ENCODE results near the gene CLCF1.
A peak's percentile ranks its signal among the peaks of the same experiment; 100 is the strongest.

The CLCF1 gene

GRCh38 chr11:67349036-67349435 lies 24.4 kb downstream of the CLCF1 start:
- Histone ChIP-seq H3K4me1 (ENCODE audit: control insufficient read depth in 1 of 2, insufficient read depth in 2 of 2, low read length in 2 of 2) (peaks cover 11 to 13% of the 10 kb centered on the region in 2 donors), H3K27ac (ENCODE audit: low read length) (no peak overlapping the region), H3K9me3 (ENCODE audit: control insufficient read depth in 1 of 2, low read length in 2 of 2) (no peaks in the 10 kb centered on the region), H3K27me3 (ENCODE audit: low read depth, low read length) (no peaks in the 10 kb centered on the region), H3K4me3 (ENCODE audit: low read depth in 1 of 2, low read length in 2 of 2) (no peak overlapping the region), H3K36me3 (ENCODE audit: control insufficient read depth in 1 of 2, insufficient read depth in 2 of 2, low read length in 2 of 2) (peaks cover 3 to 8% of the 10 kb centered on the region in 2 donors)

GRCh38 chr11:67347964-67348749 lies 25.2 kb downstream of the CLCF1 start:
- no peak overlapping the region for H3K4me3 ChIP-seq (ENCODE audit: low read depth in 1 of 2, low read length in 2 of 2)
- H3K4me1 ChIP-seq (ENCODE audit: control insufficient read depth in 1 of 2, insufficient read depth in 2 of 2, low read length in 2 of 2): peaks cover 10% of the 10 kb centered on the region in 2 donors
- H3K36me3 ChIP-seq (ENCODE audit: control insufficient read depth in 1 of 2, insufficient read depth in 2 of 2, low read length in 2 of 2): peaks cover 3% of the 10 kb centered on the region in 2 donors
- no peaks in the 10 kb centered on the region for H3K27me3 ChIP-seq (ENCODE audit: low read depth, low read length)
- no peaks in the 10 kb centered on the region for H3K9me3 ChIP-seq (ENCODE audit: control insufficient read depth in 1 of 2, low read length in 2 of 2)
- no peak overlapping the region for H3K27ac ChIP-seq (ENCODE audit: low read length)

DNA sequence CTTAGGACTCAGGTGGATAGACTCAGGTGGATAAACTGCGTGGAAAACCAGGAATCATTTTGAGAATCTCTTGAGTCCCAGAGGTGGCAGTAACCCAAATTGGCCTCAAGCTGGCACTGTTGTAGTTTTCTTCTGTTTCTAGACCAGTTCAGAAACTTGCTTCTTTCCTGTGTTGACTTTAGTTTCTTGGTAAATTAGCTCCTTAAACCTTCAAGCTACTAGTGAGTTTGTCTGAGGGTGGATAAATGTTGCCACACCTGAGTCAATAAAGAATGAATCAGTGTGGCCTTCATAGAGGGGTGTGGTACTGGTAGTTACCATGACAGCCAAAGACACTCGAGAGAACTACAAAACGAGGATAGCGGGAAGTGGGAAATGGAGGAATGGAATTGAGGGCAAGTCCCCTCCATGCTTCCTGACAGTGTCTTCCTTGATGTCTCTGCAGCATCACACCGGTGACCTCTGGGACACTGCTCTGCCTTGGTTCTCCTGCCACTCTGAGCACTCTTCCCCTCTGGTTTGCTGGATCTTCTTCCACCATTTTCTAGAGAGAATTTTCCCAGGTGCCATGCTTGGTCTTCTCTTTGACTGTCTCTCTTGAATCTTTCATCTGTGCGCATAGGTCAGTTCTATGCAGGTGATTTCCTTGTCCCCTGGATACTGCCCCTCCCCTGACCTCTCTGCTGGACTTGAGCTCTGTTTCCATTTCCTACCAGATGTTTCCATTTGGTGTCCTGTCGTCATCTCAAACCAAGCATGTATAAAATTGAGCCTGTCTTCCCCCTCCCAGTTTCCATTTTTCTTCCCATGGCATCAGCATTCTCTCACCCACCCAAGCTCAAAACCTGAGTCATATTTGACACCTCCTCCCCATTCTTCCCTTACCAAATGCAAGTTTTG lies 27.2 kb downstream of the CLCF1 start:
- Histone ChIP-seq H3K36me3 (ENCODE audit: control insufficient read depth in 1 of 2, insufficient read depth in 2 of 2, low read length in 2 of 2) (no peaks in the 10 kb centered on the region), H3K27me3 (ENCODE audit: low read depth, low read length) (no peaks in the 10 kb centered on the region), H3K4me3 (ENCODE audit: low read depth in 1 of 2, low read length in 2 of 2) (no peak overlapping the region), H3K27ac (ENCODE audit: low read length) (peak overlapping the region; percentile 46), H3K4me1 (ENCODE audit: control insufficient read depth in 1 of 2, insufficient read depth in 2 of 2, low read length in 2 of 2) (peaks cover 0 to 5% of the 10 kb centered on the region in 2 donors), H3K9me3 (ENCODE audit: control insufficient read depth in 1 of 2, low read length in 2 of 2) (no peaks in the 10 kb centered on the region)

DNA sequence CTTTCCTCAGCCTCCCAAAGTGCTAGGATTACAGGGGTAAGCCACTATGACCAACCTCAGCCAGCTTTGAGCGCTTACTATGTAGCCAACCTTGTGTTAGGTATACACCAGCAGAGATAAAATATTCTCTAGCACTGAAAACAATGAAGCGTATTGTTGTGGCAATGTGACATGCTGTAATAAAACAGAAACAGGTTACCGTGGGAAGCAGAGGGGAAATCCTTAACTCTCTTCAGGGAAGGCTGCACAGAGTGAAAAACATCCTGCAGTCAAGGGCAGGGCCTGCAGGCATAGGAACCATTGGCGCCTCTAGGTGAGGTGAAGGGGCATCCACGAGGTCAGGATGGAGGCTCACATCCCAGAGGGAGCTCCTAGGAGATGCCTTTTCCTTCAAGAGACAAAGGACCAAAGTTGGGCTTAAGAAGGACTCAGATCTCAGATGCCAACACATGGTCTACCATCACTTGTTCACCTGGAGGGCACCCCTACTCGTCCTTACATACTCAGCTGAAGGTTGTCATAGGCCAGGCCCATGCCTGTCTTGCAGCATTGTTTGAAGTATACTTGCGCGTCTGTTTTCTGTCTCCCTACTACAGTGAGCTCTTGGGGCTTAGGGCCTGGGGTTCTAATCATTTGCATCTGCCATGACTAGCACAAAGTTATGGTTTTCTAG lies 28.0 kb downstream of the CLCF1 start:
- Histone ChIP-seq H3K4me3 (ENCODE audit: low read depth in 1 of 2, low read length in 2 of 2) (no peak overlapping the region), H3K36me3 (ENCODE audit: control insufficient read depth in 1 of 2, insufficient read depth in 2 of 2, low read length in 2 of 2) (no peaks in the 10 kb centered on the region), H3K27ac (ENCODE audit: low read length) (peak overlapping the region; percentile 46), H3K9me3 (ENCODE audit: control insufficient read depth in 1 of 2, low read length in 2 of 2) (no peaks in the 10 kb centered on the region), H3K4me1 (ENCODE audit: control insufficient read depth in 1 of 2, insufficient read depth in 2 of 2, low read length in 2 of 2) (peaks cover 0 to 5% of the 10 kb centered on the region in 2 donors), H3K27me3 (ENCODE audit: low read depth, low read length) (no peaks in the 10 kb centered on the region)

GRCh38 chr11:67344264-67344663 lies 29.1 kb downstream of the CLCF1 start:
- peaks cover 0 to 5% of the 10 kb centered on the region in 2 donors for H3K4me1 ChIP-seq (ENCODE audit: control insufficient read depth in 1 of 2, insufficient read depth in 2 of 2, low read length in 2 of 2)
- no peaks in the 10 kb centered on the region for H3K9me3 ChIP-seq (ENCODE audit: control insufficient read depth in 1 of 2, low read length in 2 of 2)
- no peaks in the 10 kb centered on the region for H3K36me3 ChIP-seq (ENCODE audit: control insufficient read depth in 1 of 2, insufficient read depth in 2 of 2, low read length in 2 of 2)
- H3K4me3 ChIP-seq (ENCODE audit: low read depth in 1 of 2, low read length in 2 of 2): no peak overlapping the region
- H3K27me3 ChIP-seq (ENCODE audit: low read depth, low read length): no peaks in the 10 kb centered on the region
- no peak overlapping the region for H3K27ac ChIP-seq (ENCODE audit: low read length)

DNA sequence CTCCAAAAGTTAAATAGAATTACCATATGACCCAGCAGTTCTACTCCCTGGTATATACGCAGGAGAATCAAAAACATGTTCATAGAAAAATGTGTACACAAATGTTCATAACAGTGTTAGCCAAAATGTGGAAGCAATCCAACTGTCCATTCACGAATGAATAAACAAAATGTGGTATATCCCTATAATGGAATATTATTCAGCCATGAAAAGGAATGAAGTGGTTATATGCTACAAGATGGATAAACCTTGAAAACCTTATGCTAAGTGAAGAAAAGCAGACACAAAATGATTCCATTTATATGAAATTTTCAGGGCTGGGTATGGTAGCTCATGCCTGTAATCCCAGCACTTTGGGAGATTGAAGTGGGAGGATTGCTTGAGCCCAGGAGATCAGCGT lies 36.1 kb downstream of the CLCF1 start:
- H3K36me3 ChIP-seq (ENCODE audit: control insufficient read depth in 1 of 2, insufficient read depth in 2 of 2, low read length in 2 of 2): no peaks in the 10 kb centered on the region
- H3K4me3 ChIP-seq (ENCODE audit: low read depth in 1 of 2, low read length in 2 of 2): no peak overlapping the region
- H3K4me1 ChIP-seq (ENCODE audit: control insufficient read depth in 1 of 2, insufficient read depth in 2 of 2, low read length in 2 of 2): no peaks in the 10 kb centered on the region
- no peak overlapping the region for H3K27ac ChIP-seq (ENCODE audit: low read length)
- no peaks in the 10 kb centered on the region for H3K9me3 ChIP-seq (ENCODE audit: control insufficient read depth in 1 of 2, low read length in 2 of 2)
- no peaks in the 10 kb centered on the region for H3K27me3 ChIP-seq (ENCODE audit: low read depth, low read length)

GRCh38 chr11:67332081-67332691 lies 41.2 kb downstream of the CLCF1 start:
- no peaks in the 10 kb centered on the region for H3K36me3 ChIP-seq (ENCODE audit: control insufficient read depth in 1 of 2, insufficient read depth in 2 of 2, low read length in 2 of 2)
- H3K27me3 ChIP-seq (ENCODE audit: low read depth, low read length): no peaks in the 10 kb centered on the region
- H3K4me1 ChIP-seq (ENCODE audit: control insufficient read depth in 1 of 2, insufficient read depth in 2 of 2, low read length in 2 of 2): no peaks in the 10 kb centered on the region
- H3K4me3 ChIP-seq (ENCODE audit: low read depth in 1 of 2, low read length in 2 of 2): no peak overlapping the region
- no peaks in the 10 kb centered on the region for H3K9me3 ChIP-seq (ENCODE audit: control insufficient read depth in 1 of 2, low read length in 2 of 2)
- no peak overlapping the region for H3K27ac ChIP-seq (ENCODE audit: low read length)

- H3K36me3 ChIP-seq (ENCODE audit: control insufficient read depth in 1 of 2, insufficient read depth in 2 of 2, low read length in 2 of 2): no peaks in the 10 kb centered on the region
- peaks cover 0 to 13% of the 10 kb centered on the region in 2 donors for H3K4me1 ChIP-seq (ENCODE audit: control insufficient read depth in 1 of 2, insufficient read depth in 2 of 2, low read length in 2 of 2)
- no peak overlapping the region for H3K4me3 ChIP-seq (ENCODE audit: low read depth in 1 of 2, low read length in 2 of 2)
- no peak overlapping the region for H3K27ac ChIP-seq (ENCODE audit: low read length)
- H3K9me3 ChIP-seq (ENCODE audit: control insufficient read depth in 1 of 2, low read length in 2 of 2): no peaks in the 10 kb centered on the region
- no peaks in the 10 kb centered on the region for H3K27me3 ChIP-seq (ENCODE audit: low read depth, low read length)
Measured at GRCh38 chr11:67323526-67323925, 49.9 kb downstream of the CLCF1 start.

DNA sequence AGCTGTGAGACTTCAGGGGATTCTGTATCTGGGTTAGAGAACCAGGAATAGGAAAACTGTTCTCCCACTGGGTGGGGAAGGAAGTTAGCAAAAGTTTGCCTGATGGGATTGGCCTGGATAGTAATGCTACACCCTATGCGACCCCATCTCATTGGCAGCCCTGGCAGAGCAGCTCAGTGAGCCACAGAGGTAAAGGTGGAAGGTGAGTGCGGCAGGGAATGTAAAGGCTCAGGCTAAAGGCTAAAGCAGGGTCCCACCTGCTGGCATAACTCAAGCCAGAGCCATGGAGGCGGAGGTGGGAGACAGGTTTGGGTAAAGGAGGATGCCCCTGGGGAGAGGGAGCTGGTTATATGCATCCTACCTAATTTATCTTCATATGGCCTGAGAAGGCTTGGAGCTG lies 51.3 kb downstream of the CLCF1 start:
- H3K4me1 ChIP-seq (ENCODE audit: control insufficient read depth in 1 of 2, insufficient read depth in 2 of 2, low read length in 2 of 2): peaks cover 0 to 21% of the 10 kb centered on the region in 2 donors
- no peak overlapping the region for H3K27ac ChIP-seq (ENCODE audit: low read length)
- no peaks in the 10 kb centered on the region for H3K27me3 ChIP-seq (ENCODE audit: low read depth, low read length)
- no peak overlapping the region for H3K4me3 ChIP-seq (ENCODE audit: low read depth in 1 of 2, low read length in 2 of 2)
- no peaks in the 10 kb centered on the region for H3K9me3 ChIP-seq (ENCODE audit: control insufficient read depth in 1 of 2, low read length in 2 of 2)
- H3K36me3 ChIP-seq (ENCODE audit: control insufficient read depth in 1 of 2, insufficient read depth in 2 of 2, low read length in 2 of 2): no peaks in the 10 kb centered on the region

DNA sequence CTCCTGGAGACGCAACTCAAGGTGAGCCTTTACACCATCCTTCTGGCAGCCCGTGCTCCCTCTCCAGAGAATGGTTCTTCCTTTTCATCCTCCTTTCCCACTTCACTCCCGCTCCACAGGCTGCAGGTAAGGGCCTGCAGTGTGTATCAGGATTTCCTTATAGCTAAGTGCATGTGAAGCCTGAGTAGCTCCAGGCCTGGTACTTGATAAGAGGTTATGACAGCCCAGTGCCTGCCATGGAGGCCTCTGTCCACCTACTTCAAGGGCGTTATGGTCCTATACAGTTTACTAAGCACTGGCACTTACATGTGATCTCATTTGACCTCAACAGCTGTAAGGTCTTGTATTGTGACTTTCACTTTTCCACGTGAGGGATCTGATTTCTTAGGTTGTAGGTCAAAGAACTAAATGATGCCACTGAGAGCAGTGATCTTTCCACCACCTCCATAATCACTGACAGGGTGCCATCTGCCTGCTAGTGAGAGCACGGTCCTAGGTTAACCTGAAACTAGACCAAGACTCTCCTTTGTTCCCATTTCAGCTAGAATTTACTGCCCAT lies 52.0 kb downstream of the CLCF1 start:
- Histone ChIP-seq H3K27me3 (ENCODE audit: low read depth, low read length) (no peaks in the 10 kb centered on the region), H3K27ac (ENCODE audit: low read length) (no peak overlapping the region), H3K36me3 (ENCODE audit: control insufficient read depth in 1 of 2, insufficient read depth in 2 of 2, low read length in 2 of 2) (no peaks in the 10 kb centered on the region), H3K4me1 (ENCODE audit: control insufficient read depth in 1 of 2, insufficient read depth in 2 of 2, low read length in 2 of 2) (peaks cover 0 to 21% of the 10 kb centered on the region in 2 donors), H3K4me3 (ENCODE audit: low read depth in 1 of 2, low read length in 2 of 2) (no peak overlapping the region), H3K9me3 (ENCODE audit: control insufficient read depth in 1 of 2, low read length in 2 of 2) (no peaks in the 10 kb centered on the region)
